Nephron progenitor cell (in vitro differentiated cells): ENCODE results near the gene VSTM1.

ENCODE experiments used
- DNase-seq: peaks from one replicate; pipeline ENCODE4 v3.0.0; 2021
- H3K27ac Mint-ChIP-seq: 2 replicates; pipeline ENCODE4 v1.8.0; 2021; ENCODE audit warnings: mild to moderate bottlenecking, moderate library complexity, mixed read lengths
- H3K27me3 Mint-ChIP-seq: 2 replicates; pipeline ENCODE4 v1.8.0; 2021; ENCODE audit warnings: mild to moderate bottlenecking, low read depth, mixed read lengths; ENCODE audit not compliant: poor library complexity
- H3K36me3 Mint-ChIP-seq: 2 replicates; pipeline ENCODE4 v1.8.0; 2021; ENCODE audit warnings: low read depth, mixed read lengths
- H3K4me1 Mint-ChIP-seq: 2 replicates; pipeline ENCODE4 v1.8.0; 2021; ENCODE audit warnings: mixed read lengths
- H3K4me3 Mint-ChIP-seq: 2 replicates; pipeline ENCODE4 v1.8.0; 2021; ENCODE audit warnings: mild to moderate bottlenecking, moderate library complexity, mixed read lengths
- H3K9me3 Mint-ChIP-seq: 2 replicates; pipeline ENCODE4 v1.8.0; 2021; ENCODE audit warnings: mild to moderate bottlenecking, moderate library complexity, mixed read lengths
- TF ChIP-seq, protein P1 (sequence below): fragments of 200-600 bp; sonication (generic); IDR thresholded peaks from 2 replicates; pipeline ENCODE4 v1.5.0; 2021; ENCODE audit warnings: antibody characterized with exemption

The VSTM1 gene

DNA sequence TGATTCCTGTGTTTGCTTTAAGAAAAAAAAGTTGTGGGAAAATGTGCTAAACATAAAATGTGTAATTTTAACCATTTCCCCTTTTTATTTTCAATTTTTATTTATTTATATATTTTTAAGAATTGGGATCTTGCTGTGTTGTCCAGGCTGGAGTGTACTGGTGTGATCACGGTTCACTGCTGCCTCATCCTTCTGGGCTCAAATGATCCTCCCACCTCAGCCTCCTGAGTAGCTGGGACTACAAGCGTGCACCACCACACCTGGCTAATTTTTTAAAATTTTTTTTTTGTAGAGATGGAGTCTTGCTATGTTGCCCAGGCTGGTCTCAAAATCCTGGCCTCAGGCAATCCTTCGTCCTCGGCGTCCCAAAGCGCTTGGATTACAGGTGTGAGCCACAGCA, 53.2 kb downstream of the VSTM1 start:
- Mint-ChIP-seq H3K4me3 (no peak overlapping the region), H3K9me3 (peaks cover 4% of the 10 kb centered on the region), H3K36me3 (no peaks in the 10 kb centered on the region), H3K4me1 (peaks cover 44% of the 10 kb centered on the region), H3K27ac (no peak overlapping the region), H3K27me3 (peaks cover 30% of the 10 kb centered on the region)
- TF ChIP-seq, protein P1, sequence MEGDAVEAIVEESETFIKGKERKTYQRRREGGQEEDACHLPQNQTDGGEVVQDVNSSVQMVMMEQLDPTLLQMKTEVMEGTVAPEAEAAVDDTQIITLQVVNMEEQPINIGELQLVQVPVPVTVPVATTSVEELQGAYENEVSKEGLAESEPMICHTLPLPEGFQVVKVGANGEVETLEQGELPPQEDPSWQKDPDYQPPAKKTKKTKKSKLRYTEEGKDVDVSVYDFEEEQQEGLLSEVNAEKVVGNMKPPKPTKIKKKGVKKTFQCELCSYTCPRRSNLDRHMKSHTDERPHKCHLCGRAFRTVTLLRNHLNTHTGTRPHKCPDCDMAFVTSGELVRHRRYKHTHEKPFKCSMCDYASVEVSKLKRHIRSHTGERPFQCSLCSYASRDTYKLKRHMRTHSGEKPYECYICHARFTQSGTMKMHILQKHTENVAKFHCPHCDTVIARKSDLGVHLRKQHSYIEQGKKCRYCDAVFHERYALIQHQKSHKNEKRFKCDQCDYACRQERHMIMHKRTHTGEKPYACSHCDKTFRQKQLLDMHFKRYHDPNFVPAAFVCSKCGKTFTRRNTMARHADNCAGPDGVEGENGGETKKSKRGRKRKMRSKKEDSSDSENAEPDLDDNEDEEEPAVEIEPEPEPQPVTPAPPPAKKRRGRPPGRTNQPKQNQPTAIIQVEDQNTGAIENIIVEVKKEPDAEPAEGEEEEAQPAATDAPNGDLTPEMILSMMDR, result no peak
- no peak for DNase-seq

DNA sequence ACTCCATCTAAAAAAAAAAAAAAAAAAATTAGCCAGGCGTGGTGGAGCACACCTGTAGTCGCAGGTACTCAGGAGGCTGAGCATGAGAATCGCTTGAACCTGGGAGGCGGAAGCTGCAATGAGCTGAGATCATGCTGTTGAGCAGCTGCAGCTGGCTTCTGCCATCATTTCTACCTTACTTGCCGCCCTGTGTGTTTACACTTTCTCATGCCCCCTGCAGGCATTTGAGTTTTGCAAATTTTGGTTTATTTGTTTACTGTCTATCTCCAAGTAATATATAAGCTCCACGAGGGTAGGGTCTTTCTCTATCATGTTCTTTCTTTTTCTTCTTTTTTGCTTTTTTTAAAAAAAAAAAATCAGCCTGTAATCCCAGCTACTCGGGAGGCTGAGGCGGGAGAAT, 54.3 kb downstream of the VSTM1 start:
- no peak overlapping the region for H3K27ac Mint-ChIP-seq
- no peaks in the 10 kb centered on the region for H3K9me3 Mint-ChIP-seq
- H3K36me3 Mint-ChIP-seq, result no peaks in the 10 kb centered on the region
- H3K4me3 Mint-ChIP-seq, result no peak overlapping the region
- peaks cover 23% of the 10 kb centered on the region for H3K27me3 Mint-ChIP-seq
- TF ChIP-seq, protein P1, result no peak
- peaks cover 34% of the 10 kb centered on the region for H3K4me1 Mint-ChIP-seq
- no peak for DNase-seq

DNA sequence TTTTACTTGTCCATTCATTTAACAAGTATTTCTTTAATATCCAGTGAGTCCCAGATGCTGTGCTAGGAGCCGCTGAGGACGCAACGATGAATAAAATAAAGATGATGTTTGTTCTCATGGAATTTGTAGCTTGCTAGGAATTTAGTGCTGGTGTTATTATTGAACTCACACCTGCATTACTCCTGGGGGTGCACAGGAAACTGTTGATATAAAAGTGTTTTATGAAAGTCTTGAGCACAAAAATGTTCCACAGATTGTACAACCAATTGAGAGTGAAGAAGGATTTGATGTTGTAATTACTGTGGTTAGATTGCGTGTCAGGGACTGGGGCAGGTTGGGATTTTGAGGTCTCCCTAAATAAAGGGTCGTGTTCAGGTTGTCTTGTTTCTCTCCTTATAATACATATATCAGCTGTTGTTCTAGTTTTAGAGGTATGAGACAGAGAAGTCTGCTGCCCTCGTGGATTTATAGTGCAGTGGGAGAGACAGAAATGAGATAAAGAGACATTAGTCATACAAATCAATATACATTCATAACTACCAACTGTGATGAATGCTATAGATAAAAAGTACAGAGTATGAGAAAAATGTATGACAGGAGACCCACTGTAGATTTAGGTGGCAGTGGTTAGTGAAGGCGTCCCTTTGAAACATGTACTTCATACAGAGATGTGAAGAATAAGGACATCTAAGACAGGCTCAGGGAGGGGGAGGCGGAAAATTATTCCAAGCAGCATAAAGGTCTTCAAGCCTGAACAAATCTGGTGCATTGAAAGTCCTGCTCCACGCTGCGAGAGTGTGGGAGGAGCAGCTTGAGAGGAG, 61.0 kb downstream of the VSTM1 start:
- H3K36me3 Mint-ChIP-seq, result no peaks in the 10 kb centered on the region
- DNase-seq, result no peak
- TF ChIP-seq, protein P1, result no peak
- peaks cover 9% of the 10 kb centered on the region for H3K4me1 Mint-ChIP-seq
- H3K27me3 Mint-ChIP-seq, result peaks cover 56% of the 10 kb centered on the region
- H3K27ac Mint-ChIP-seq, result no peak overlapping the region
- H3K9me3 Mint-ChIP-seq, result no peaks in the 10 kb centered on the region
- H3K4me3 Mint-ChIP-seq, result no peak overlapping the region

DNA sequence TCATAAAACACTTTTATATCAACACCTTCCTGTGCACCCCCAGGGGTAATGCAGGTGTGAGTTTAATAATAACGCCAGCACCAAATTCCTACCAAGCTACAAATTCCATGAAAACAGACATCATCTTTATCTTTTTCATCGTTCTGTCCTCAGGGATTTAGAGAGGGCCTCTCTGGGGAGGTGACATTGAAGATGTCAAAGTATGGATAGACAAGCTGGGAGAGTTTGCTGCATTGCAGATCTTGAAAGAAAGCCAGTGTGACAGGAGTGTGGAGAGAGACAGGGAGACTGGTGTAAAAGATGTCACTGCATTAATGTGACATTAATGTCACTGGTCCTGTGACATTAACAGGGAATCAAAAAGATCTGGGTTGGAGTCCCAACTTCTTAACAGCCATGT, 62.2 kb downstream of the VSTM1 start:
- no peak for DNase-seq
- Mint-ChIP-seq H3K9me3 (no peaks in the 10 kb centered on the region), H3K4me1 (peaks cover 9% of the 10 kb centered on the region), H3K36me3 (no peaks in the 10 kb centered on the region), H3K4me3 (no peak overlapping the region), H3K27ac (no peak overlapping the region), H3K27me3 (peaks cover 63% of the 10 kb centered on the region)
- TF ChIP-seq, protein P1, result no peak

DNA sequence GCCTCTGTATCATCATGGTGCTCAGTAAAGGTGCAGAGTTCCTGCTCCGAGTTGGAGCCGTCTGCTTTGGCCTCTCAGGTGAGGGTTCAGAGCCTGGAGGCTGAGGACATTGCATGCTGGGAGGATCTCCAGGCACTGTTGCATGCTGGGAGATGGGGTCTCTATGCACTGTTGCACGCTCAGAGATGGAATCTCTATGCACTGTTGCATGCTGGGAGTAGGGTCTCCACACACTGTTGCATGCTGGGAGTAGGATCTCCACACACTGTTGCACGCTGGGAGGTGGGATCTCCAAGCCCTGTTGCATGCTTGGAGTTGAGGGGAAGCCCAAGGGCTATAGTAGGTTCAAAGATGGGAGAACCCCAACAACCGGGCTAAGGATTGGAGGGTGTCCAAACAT, 64.0 kb downstream of the VSTM1 start:
- Mint-ChIP-seq H3K27me3 (peaks cover 79% of the 10 kb centered on the region), H3K4me3 (no peak overlapping the region), H3K9me3 (no peaks in the 10 kb centered on the region), H3K27ac (no peak overlapping the region), H3K36me3 (no peaks in the 10 kb centered on the region), H3K4me1 (peaks cover 9% of the 10 kb centered on the region)
- TF ChIP-seq, protein P1, result no peak
- no peak for DNase-seq

DNA sequence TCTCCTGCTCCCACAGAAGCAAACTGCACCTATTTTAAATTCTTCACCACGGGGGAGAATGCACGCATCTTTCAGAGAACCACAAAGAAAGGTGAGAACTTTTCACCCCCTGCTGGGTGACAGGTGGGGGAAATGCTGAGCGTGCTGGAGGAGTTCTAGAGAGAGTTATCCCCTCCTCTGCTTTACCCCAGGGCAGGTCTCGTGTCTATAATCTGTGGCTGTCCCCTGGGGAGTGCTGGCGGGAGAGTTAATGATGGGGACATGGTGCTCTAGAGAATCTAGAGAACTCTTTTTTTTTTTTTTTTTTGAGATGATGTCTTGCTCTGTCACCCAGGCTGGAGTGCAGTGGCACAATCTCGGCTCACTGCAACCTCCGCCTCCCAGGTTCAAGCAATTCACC, 65.5 kb downstream of the VSTM1 start:
- DNase-seq, result no peak
- no peak overlapping the region for H3K27ac Mint-ChIP-seq
- peaks cover 15% of the 10 kb centered on the region for H3K4me1 Mint-ChIP-seq
- no peaks in the 10 kb centered on the region for H3K9me3 Mint-ChIP-seq
- H3K27me3 Mint-ChIP-seq, result peaks cover 84% of the 10 kb centered on the region
- H3K4me3 Mint-ChIP-seq, result no peak overlapping the region
- no peaks in the 10 kb centered on the region for H3K36me3 Mint-ChIP-seq
- TF ChIP-seq, protein P1, result no peak
